ENCODE results near the gene USP34.

Gene USP34, protein sequence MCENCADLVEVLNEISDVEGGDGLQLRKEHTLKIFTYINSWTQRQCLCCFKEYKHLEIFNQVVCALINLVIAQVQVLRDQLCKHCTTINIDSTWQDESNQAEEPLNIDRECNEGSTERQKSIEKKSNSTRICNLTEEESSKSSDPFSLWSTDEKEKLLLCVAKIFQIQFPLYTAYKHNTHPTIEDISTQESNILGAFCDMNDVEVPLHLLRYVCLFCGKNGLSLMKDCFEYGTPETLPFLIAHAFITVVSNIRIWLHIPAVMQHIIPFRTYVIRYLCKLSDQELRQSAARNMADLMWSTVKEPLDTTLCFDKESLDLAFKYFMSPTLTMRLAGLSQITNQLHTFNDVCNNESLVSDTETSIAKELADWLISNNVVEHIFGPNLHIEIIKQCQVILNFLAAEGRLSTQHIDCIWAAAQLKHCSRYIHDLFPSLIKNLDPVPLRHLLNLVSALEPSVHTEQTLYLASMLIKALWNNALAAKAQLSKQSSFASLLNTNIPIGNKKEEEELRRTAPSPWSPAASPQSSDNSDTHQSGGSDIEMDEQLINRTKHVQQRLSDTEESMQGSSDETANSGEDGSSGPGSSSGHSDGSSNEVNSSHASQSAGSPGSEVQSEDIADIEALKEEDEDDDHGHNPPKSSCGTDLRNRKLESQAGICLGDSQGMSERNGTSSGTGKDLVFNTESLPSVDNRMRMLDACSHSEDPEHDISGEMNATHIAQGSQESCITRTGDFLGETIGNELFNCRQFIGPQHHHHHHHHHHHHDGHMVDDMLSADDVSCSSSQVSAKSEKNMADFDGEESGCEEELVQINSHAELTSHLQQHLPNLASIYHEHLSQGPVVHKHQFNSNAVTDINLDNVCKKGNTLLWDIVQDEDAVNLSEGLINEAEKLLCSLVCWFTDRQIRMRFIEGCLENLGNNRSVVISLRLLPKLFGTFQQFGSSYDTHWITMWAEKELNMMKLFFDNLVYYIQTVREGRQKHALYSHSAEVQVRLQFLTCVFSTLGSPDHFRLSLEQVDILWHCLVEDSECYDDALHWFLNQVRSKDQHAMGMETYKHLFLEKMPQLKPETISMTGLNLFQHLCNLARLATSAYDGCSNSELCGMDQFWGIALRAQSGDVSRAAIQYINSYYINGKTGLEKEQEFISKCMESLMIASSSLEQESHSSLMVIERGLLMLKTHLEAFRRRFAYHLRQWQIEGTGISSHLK (N-terminal part only)

DNA sequence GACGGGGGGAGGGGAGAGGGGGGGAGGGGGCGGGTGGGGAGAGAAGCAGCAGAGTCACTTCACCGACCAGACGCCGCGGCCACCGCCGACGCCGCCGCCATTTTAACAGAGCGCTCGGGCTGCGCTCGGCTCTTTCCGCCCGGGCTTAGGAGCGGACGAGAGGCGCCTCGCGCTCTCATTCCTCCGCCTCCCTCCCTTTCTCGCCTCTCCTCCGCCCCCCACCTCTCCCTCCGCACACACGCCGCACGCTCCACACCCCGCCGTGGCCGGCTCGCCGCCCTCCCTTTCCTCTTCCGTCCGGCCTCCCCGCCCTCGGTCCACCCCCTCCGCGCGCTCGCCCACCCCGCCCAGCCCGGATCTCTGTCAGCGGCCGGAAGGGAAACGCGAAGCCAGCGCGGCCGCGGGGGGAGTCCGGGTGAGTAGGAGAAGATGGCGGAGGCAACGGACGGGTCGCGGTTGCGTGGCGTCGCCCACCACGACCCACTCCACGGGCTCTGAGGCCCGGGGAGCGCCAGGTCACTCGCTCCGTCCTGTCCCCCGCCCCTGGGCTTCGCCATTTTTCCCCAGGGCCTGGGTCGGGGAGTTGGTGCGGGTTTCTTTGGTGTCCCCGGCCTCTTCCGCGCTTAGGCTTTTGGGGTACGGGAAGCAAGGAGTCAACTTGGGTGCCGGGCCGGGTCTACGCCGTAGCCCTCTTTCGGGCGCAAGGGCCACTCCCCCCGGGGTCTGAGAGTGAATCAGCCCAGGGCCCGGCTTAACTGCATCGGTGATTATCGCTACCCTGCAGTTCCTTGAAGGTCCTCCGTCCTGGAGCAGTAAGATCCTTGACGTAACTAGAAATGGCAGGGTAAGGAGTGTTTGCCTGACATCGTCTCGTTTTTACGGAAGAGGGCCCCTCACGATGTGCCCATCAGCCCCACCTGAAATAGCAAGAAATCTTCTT lies at the start of gene USP34:
Gene USP34 (minus strand): TSS at position 123 of the 940 bp plus-strand sequence. CDS start 395 bp downstream, outside the sequence.
- TF ChIP-seq, protein P1, sequence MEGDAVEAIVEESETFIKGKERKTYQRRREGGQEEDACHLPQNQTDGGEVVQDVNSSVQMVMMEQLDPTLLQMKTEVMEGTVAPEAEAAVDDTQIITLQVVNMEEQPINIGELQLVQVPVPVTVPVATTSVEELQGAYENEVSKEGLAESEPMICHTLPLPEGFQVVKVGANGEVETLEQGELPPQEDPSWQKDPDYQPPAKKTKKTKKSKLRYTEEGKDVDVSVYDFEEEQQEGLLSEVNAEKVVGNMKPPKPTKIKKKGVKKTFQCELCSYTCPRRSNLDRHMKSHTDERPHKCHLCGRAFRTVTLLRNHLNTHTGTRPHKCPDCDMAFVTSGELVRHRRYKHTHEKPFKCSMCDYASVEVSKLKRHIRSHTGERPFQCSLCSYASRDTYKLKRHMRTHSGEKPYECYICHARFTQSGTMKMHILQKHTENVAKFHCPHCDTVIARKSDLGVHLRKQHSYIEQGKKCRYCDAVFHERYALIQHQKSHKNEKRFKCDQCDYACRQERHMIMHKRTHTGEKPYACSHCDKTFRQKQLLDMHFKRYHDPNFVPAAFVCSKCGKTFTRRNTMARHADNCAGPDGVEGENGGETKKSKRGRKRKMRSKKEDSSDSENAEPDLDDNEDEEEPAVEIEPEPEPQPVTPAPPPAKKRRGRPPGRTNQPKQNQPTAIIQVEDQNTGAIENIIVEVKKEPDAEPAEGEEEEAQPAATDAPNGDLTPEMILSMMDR (IDR thresholded peaks at IDR 0.05; ENCODE audit: low read depth, low read length, missing control alignments): no peak
- peak within 1 kb of the TSS; percentile 98 for H3K4me3 ChIP-seq (ENCODE audit: low read depth, low read length)
- in situ Hi-C loops (cut with HindIII; ENCODE audit: low sequenced_read_pairs): no loop called here
- DNase-seq (ENCODE audit: low read depth): peak; percentile 91

DNA sequence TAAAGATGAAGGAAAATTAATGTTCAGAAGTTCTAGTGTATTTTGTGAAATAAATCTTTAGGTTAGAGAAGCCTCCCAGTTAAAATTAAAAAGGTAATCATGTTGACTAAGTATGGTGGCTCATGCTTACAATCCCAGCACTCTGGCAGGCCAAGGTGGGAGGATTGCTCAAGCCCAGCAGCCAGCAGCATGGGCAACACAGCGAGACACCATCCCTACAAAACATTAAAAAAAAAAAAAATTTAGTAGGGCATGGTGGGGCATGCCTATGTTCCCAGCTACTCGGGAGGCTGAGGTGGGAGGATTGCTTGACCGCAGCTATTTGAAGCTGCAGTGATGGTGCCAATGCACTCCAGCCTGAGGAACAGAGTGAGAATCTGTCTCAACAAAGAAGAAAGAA lies 49.4 kb upstream of the USP34 start:
- in situ Hi-C loops (cut with HindIII; ENCODE audit: low sequenced_read_pairs): no loop called here
- H3K4me3 ChIP-seq (ENCODE audit: low read depth, low read length): no peak overlapping the region
- TF ChIP-seq, protein P1 (IDR thresholded peaks at IDR 0.05; ENCODE audit: low read depth, low read length, missing control alignments): no peak
- DNase-seq (ENCODE audit: low read depth): no peak

DNA sequence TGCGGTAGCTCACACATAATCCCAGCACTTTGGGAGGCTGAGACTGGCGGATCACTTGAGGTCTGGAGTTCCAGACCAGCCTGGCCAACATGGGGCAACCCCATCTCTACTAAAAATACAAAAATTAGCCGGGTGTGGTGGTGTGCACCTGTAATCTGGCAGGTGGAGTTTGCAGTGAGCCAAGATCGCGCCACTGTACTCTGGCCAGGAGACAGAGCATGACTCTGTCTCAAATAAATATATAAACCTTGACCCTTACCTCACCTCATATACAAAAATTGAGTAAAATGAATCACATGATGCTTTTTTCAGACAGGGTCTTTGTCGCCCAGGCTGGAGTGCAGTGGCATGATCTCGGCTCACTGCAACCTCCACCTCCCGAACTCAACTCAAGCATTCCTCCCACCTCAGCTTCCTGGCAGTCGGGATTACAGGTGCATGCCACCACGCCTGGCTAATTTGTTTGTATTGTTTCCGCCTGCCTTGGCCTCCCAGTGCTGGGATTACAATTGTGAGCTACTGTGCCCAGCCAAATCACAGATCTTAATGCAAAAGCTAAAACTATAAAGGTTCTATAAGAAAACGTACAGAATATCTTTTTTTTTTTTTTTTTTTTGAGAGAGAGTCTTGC lies 42.0 kb upstream of the USP34 start:
- in situ Hi-C loops (cut with HindIII; ENCODE audit: low sequenced_read_pairs): no loop called here
- TF ChIP-seq, protein P1 (IDR thresholded peaks at IDR 0.05; ENCODE audit: low read depth, low read length, missing control alignments): no peak
- no peak overlapping the region for H3K4me3 ChIP-seq (ENCODE audit: low read depth, low read length)
- DNase-seq (ENCODE audit: low read depth): no peak

DNA sequence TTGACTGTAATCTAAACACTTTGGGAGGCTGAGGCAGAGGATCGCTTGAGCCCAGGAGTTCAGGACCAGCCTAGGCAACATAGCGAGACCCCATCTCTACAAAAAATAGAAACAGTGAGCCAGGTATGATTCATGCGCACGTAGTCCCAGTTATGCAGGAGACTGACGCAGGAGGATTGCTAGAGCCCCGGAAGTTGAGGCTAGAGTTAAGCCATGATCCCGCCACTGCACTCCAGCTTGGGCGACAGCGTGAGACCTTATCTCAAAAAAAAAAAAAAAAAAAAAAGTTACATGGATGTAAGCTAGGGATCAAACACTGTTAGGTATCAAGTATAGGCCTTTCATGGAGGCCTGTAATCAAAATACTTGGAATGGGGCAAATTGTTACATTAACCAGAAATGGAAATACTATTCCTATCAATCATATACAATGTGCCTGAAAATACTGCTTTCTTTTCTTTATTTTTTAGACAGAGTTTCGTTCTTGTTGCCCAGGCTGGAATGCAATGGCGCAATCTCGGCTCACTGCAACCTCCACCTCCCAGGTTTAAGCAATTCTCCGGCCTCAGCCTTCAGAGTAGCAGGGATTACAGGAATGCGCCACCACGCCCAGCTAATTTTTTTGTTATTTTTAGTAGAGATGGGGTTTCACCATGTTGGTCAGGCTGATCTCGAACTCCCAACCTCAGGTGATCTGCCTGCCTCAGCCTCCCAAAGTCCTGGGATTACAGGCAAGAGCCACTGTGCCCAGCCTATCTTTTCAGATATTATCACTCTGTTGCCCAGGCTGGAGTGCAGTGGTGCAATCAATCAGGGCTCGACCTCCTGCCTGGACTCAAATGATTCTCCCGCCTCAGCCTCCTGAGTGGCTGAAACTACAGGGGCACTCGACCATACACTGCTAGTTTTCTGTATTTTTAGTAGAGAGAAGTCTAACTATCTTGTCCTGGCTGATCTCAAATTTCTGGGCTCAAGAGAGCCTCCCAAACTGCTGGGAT lies 40.1 kb upstream of the USP34 start:
- H3K4me3 ChIP-seq (ENCODE audit: low read depth, low read length): no peak overlapping the region
- DNase-seq (ENCODE audit: low read depth): no peak
- TF ChIP-seq, protein P1 (IDR thresholded peaks at IDR 0.05; ENCODE audit: low read depth, low read length, missing control alignments): no peak
- in situ Hi-C loops (cut with HindIII; ENCODE audit: low sequenced_read_pairs): no loop called here

DNA sequence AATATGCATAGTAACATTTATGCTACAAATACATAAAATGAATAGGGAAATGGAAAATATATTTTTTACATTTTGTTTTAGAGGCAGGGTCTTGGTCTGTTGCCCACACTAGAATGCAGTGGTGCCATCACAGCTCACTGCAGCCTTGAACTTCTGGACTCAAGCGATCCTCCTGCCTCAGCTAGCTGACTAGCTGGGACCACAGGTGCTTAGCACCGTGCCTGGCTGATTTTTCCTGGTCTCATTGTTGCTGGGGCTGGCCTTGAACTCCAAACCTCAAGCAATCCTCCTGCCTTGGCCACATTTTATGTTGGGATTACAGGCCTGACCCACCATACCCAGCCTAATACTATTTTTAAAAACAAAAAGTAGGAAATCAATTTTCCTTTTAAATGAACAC lies 34.1 kb upstream of the USP34 start:
- DNase-seq (ENCODE audit: low read depth): no peak
- in situ Hi-C loops (cut with HindIII; ENCODE audit: low sequenced_read_pairs): no loop called here
- no peak overlapping the region for H3K4me3 ChIP-seq (ENCODE audit: low read depth, low read length)
- TF ChIP-seq, protein P1 (IDR thresholded peaks at IDR 0.05; ENCODE audit: low read depth, low read length, missing control alignments): no peak

Measured in astrocyte of the cerebellum (primary cell).